Keratinocyte (primary cell): ENCODE measurements around the gene ZNF423.

ENCODE experiments used
- EZH2 ChIP-seq: IDR thresholded peaks from one replicate; pipeline ENCODE4 v1.6.1; 2012; ENCODE audit warnings: inconsistent platforms, mild to moderate bottlenecking, low read length, moderate library complexity
- TF ChIP-seq, protein P1 (sequence below), 3 experiments: IDR thresholded peaks in 1 of 3; conservative IDR thresholded peaks in 1 of 3; optimal IDR thresholded peaks in 1 of 3; 2 replicates in 2 of 3; 3 replicates in 1 of 3; pipeline versions ENCODE3 to v1.5.1; 2011; ENCODE audit warnings: low read length in 3 of 3, mild to moderate bottlenecking in 3 of 3, moderate library complexity in 2 of 3, control low read depth in 1 of 3, inconsistent platforms in 1 of 3; ENCODE audit not compliant: insufficient read depth in 2 of 3; ENCODE audit errors: extremely low read depth in 1 of 3

DNA sequence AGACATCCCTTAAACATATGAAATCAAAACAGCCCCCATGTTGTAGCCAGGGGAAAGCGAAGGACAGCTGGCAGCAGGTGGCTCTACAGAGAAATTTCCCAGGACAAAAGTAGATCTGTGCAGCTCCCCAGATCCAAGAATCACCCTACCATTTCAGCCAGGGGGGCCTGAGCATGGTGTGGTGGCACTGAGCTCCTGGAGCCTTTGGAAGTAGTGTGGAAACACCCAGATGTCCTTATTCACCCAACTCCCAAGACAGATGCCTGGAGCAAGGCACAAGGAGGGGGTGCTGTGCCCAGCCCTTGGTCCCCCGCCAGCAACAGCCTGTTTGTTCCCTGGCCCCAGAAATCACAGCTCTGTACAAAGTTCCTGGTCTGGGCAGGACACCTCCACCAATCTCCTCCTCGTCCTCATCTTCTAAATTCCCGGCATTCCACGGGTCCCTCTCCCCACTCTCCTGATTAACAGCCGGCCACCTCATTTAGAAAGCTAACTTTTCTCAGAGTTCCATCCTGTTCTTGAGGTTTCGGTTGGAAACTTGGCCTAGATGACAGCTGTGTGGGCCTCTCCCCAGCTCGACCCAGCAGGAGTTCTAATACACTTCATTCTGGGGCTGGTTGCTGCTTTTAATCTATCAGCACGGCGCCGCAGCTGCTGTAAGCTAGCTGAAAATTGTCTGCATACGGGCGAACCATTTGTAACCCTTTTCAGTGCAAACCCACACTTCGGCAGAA is 291.2 kb downstream of the ZNF423 start:
- no peak for TF ChIP-seq EZH2
- TF ChIP-seq, protein P1, sequence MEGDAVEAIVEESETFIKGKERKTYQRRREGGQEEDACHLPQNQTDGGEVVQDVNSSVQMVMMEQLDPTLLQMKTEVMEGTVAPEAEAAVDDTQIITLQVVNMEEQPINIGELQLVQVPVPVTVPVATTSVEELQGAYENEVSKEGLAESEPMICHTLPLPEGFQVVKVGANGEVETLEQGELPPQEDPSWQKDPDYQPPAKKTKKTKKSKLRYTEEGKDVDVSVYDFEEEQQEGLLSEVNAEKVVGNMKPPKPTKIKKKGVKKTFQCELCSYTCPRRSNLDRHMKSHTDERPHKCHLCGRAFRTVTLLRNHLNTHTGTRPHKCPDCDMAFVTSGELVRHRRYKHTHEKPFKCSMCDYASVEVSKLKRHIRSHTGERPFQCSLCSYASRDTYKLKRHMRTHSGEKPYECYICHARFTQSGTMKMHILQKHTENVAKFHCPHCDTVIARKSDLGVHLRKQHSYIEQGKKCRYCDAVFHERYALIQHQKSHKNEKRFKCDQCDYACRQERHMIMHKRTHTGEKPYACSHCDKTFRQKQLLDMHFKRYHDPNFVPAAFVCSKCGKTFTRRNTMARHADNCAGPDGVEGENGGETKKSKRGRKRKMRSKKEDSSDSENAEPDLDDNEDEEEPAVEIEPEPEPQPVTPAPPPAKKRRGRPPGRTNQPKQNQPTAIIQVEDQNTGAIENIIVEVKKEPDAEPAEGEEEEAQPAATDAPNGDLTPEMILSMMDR (optimal IDR thresholded peaks at IDR 0.05 in 1 of 3, IDR thresholded peaks at IDR 0.05 in 1 of 3, conservative IDR thresholded peaks at IDR 0.05 in 1 of 3; ENCODE audit: extremely low read depth in 1 of 3, insufficient read depth in 2 of 3, low read length in 3 of 3): no peak
